Neural progenitor cell (in vitro differentiated cells): ENCODE results near the gene OGN. TPM values are rescaled to one million over a fixed set of nuclear protein-coding genes. Genes with fewer than 3 reads are reported as not detected.
A peak's percentile ranks its signal among the peaks of the same experiment; 100 is the strongest.

Experiments used
- DNase-seq: peaks from one replicate; pipeline ENCODE4 v3.0.0-alpha.2; 2016; ENCODE audit warnings: low spot score
- H2AFZ ChIP-seq: fragments of 200-600 bp; sonication (generic); replicated peaks from 2 replicates; pipeline ENCODE4 v1.6.1; 2016; ENCODE audit warnings: antibody characterized with exemption
- H3F3A ChIP-seq: fragments of 200-600 bp; sonication (generic); 2 replicates; pipeline ENCODE4 v1.6.1; 2016; ENCODE audit warnings: antibody characterized with exemption, low read depth
- H3K27ac ChIP-seq: fragments of 200-600 bp; sonication (generic); 2 replicates; pipeline ENCODE4 v1.5.1; 2016; ENCODE audit warnings: mild to moderate bottlenecking
- H3K27me3 ChIP-seq: fragments of 200-600 bp; sonication (generic); 2 replicates; pipeline ENCODE4 v1.6.1; 2016; ENCODE audit warnings: mild to moderate bottlenecking, moderate library complexity
- H3K36me3 ChIP-seq: fragments of 200-600 bp; sonication (generic); 2 replicates; pipeline ENCODE4 v1.5.1; 2016
- H3K4me1 ChIP-seq: fragments of 200-600 bp; sonication (generic); 2 replicates; pipeline ENCODE4 v1.6.1; 2016; ENCODE audit warnings: mixed run types
- H3K4me2 ChIP-seq: fragments of 200-600 bp; sonication (generic); 2 replicates; pipeline ENCODE4 v1.6.1; 2016
- H3K4me3 ChIP-seq: fragments of 200-600 bp; sonication (generic); 2 replicates; pipeline ENCODE4 v1.5.1; 2016
- H3K79me2 ChIP-seq: fragments of 200-600 bp; sonication (generic); 2 replicates; pipeline ENCODE4 v1.6.1; 2016; ENCODE audit warnings: low read depth
- H3K9ac ChIP-seq: fragments of 200-600 bp; sonication (generic); 2 replicates; pipeline ENCODE4 v1.6.1; 2016
- H3K9me3 ChIP-seq: fragments of 200-600 bp; sonication (generic); 2 replicates; pipeline ENCODE4 v1.5.1; 2016; ENCODE audit warnings: low read depth
- H4K20me1 ChIP-seq: fragments of 200-600 bp; sonication (generic); 2 replicates; pipeline ENCODE4 v1.6.1; 2016; ENCODE audit warnings: low read depth
- H3K27ac Mint-ChIP-seq: 3 replicates; pipeline ENCODE4 v1.8.0; 2021; ENCODE audit warnings: mixed read lengths
- H3K27me3 Mint-ChIP-seq: 2 replicates; pipeline ENCODE4 v1.8.0; 2022; ENCODE audit warnings: low read depth, mild to moderate bottlenecking, inconsistent platforms, moderate library complexity, mixed read lengths; ENCODE audit not compliant: insufficient read depth
- H3K36me3 Mint-ChIP-seq: 3 replicates; pipeline ENCODE4 v1.8.0; 2021; ENCODE audit warnings: mixed read lengths
- H3K4me1 Mint-ChIP-seq: 3 replicates; pipeline ENCODE4 v1.8.0; 2021; ENCODE audit warnings: mixed read lengths
- H3K4me3 Mint-ChIP-seq: 3 replicates; pipeline ENCODE4 v1.8.0; 2021; ENCODE audit warnings: mild to moderate bottlenecking, moderate library complexity, mixed read lengths
- H3K9me3 Mint-ChIP-seq: 3 replicates; pipeline ENCODE4 v1.8.0; 2020; ENCODE audit warnings: mixed read lengths
- CTCF ChIP-seq: fragments of 200-600 bp; sonication (generic); IDR thresholded peaks from 2 replicates; pipeline ENCODE4 v1.5.1; 2017; ENCODE audit warnings: antibody characterized with exemption, mild to moderate bottlenecking
- EZH2 ChIP-seq: fragments of 200-600 bp; sonication (generic); IDR thresholded peaks from 2 replicates; pipeline ENCODE4 v1.6.1; 2017; ENCODE audit warnings: antibody characterized with exemption, mild to moderate bottlenecking, moderate library complexity
- EZH2phosphoT487 ChIP-seq: fragments of 200-600 bp; sonication (generic); IDR thresholded peaks from 2 replicates; pipeline ENCODE4 v1.6.1; 2017; ENCODE audit warnings: antibody characterized with exemption
- total RNA-seq: library from RNA; depleted of rRNA; stranded (reverse); fragments of >200 nt; gene quantifications from 2 replicates; pipeline ENCODE4 v1.2.3, GENCODE V29; 2015; ENCODE audit warnings: low replicate concordance

The OGN gene
- total RNA-seq, 1 donor from 2014 or later: not detected

- DNase-seq: no peak
- H3K27ac Mint-ChIP-seq: no peak overlapping the region
- Histone ChIP-seq H4K20me1 (no peaks in the 10 kb centered on the region), H3K79me2 (no peaks in the 10 kb centered on the region), H3K4me3 (no peak overlapping the region), H3K9ac (no peak overlapping the region), H3K4me2 (no peak overlapping the region), H3K9me3 (peaks cover 5% of the 10 kb centered on the region), H3F3A (peaks cover 6% of the 10 kb centered on the region), H3K27ac (no peak overlapping the region), H3K36me3 (no peaks in the 10 kb centered on the region), H3K4me1 (peaks cover 5% of the 10 kb centered on the region), H3K27me3 (no peaks in the 10 kb centered on the region), H2AFZ (no peak overlapping the region)
- H3K36me3 Mint-ChIP-seq: peaks cover 12% of the 10 kb centered on the region
- peaks cover 2% of the 10 kb centered on the region for H3K27me3 Mint-ChIP-seq
- H3K4me1 Mint-ChIP-seq: no peaks in the 10 kb centered on the region
- H3K4me3 Mint-ChIP-seq: no peak overlapping the region
- peaks cover 9% of the 10 kb centered on the region for H3K9me3 Mint-ChIP-seq
- TF ChIP-seq EZH2 (no peak), EZH2phosphoT487 (no peak), CTCF (no peak)
Observed at GRCh38 chr9:92360083-92360482, 44.3 kb downstream of the OGN start.

GRCh38 chr9:92359394-92359995 lies 44.9 kb downstream of the OGN start:
- Histone ChIP-seq H3K4me3 (no peak overlapping the region), H3K27ac (peak overlapping the region; percentile 86), H3K36me3 (no peaks in the 10 kb centered on the region), H3K9ac (no peak overlapping the region), H3K4me2 (peak overlapping the region; percentile 31), H3K27me3 (no peaks in the 10 kb centered on the region), H3K79me2 (no peaks in the 10 kb centered on the region), H2AFZ (peak overlapping the region; percentile 79), H4K20me1 (no peaks in the 10 kb centered on the region), H3K4me1 (peaks cover 5% of the 10 kb centered on the region), H3K9me3 (peaks cover 5% of the 10 kb centered on the region), H3F3A (peaks cover 6% of the 10 kb centered on the region)
- Mint-ChIP-seq H3K4me1 (no peaks in the 10 kb centered on the region), H3K36me3 (peaks cover 15% of the 10 kb centered on the region), H3K4me3 (no peak overlapping the region), H3K27me3 (peaks cover 2% of the 10 kb centered on the region), H3K9me3 (peaks cover 13% of the 10 kb centered on the region), H3K27ac (no peak overlapping the region)
- TF ChIP-seq EZH2 (no peak), EZH2phosphoT487 (no peak), CTCF (no peak)
- peak; percentile 40 for DNase-seq

- H3K9me3 ChIP-seq: peaks cover 5% of the 10 kb centered on the region
- no peak for DNase-seq
- H3K36me3 ChIP-seq: no peaks in the 10 kb centered on the region
- peaks cover 19% of the 10 kb centered on the region for H3K36me3 Mint-ChIP-seq
- no peaks in the 10 kb centered on the region for H4K20me1 ChIP-seq
- no peak overlapping the region for H3K27ac ChIP-seq
- no peaks in the 10 kb centered on the region for H3K27me3 ChIP-seq
- H3F3A ChIP-seq: no peaks in the 10 kb centered on the region
- no peaks in the 10 kb centered on the region for H3K4me1 Mint-ChIP-seq
- no peak overlapping the region for H3K4me3 ChIP-seq
- H3K9me3 Mint-ChIP-seq: peaks cover 10% of the 10 kb centered on the region
- no peaks in the 10 kb centered on the region for H3K27me3 Mint-ChIP-seq
- H3K4me3 Mint-ChIP-seq: no peak overlapping the region
- no peak overlapping the region for H3K4me2 ChIP-seq
- no peaks in the 10 kb centered on the region for H3K4me1 ChIP-seq
- no peak overlapping the region for H2AFZ ChIP-seq
- no peak overlapping the region for H3K27ac Mint-ChIP-seq
- H3K9ac ChIP-seq: no peak overlapping the region
- TF ChIP-seq CTCF (no peak), EZH2 (no peak), EZH2phosphoT487 (no peak)
- no peaks in the 10 kb centered on the region for H3K79me2 ChIP-seq
Observed at GRCh38 chr9:92353051-92353450, 51.3 kb downstream of the OGN start.
